SW480 (cell line): ENCODE measurements around the gene GSN.
"Not testable (repeated sequence)": the region's sequence is repeated elsewhere in the genome, so short reads cannot be mapped to it uniquely, and the experiment has no call there.

ENCODE experiments used
- DNase-seq: peaks from one replicate; pipeline ENCODE4 v3.0.0-alpha.2; 2016; ENCODE audit warnings: low spot score

Gene GSN

DNA sequence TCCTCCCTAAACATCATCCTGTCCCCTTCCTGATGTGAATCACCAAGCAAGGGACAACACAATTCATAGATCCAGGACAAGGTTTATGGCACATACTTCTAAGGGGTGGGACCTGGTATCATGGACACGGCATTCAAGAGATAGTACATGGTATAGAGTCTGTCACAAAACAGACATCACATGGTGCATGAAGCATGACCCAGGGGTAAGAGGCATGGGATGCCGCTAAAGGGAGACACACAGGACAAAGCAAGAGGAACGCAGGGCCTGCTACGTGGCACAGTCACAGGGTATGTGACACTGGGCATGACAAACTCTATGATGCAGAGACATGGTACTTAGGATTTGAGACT is 20.7 kb downstream of the GSN start:
- peak; percentile 74 for DNase-seq

GRCh38 chr9:121289026-121289771 is 21.2 kb downstream of the GSN start:
- peak; percentile 63 for DNase-seq

DNA sequence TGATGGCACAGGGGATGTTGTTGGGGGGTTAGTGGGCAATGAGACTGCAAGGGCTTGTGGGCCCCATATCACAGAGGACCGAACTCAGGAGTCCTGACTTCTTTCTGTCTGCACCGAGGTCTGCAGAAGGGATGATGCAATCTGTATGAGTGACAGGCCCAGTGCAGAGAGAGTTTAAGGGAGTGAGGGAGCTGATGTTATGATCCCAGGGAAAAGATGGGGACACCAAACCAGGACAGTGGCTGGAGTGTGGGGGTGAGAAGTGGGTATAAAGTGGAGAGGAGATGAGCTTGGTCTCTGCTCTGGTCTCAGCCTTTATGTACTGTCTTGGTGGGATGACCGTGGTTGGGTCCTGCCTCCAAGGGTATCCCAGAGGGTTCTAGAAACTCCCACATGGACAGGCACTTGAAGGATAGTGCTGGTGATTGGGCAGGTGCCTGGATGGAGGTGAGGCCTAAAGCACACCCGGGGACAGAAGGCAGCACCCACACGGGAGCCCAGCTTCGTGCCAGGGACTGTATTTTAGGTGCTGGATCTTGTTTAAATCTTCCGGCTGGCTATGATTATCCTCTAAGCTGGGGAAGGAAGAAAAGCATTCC is 21.9 kb downstream of the GSN start:
- no peak for DNase-seq

DNA sequence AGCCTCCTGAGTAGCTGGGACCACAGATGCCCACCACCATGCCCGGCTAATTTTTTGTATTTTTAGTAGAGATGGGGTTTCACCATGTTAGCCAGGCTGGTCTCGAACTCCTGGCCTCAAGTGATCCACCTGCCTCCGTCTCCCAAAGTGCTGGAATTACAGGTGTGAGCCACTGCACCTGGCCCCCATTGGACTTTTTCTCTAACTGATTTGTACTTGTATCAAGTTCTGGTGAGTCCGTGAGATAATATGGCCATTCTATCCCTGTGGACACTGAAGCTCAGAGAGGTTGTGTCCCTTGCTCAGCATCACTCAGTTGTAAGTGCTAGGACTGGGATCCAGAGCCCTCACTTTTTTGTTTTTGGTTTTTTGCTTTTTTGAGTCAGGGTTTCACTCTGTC is 23.6 kb downstream of the GSN start:
- not testable (repeated sequence) for DNase-seq

DNA sequence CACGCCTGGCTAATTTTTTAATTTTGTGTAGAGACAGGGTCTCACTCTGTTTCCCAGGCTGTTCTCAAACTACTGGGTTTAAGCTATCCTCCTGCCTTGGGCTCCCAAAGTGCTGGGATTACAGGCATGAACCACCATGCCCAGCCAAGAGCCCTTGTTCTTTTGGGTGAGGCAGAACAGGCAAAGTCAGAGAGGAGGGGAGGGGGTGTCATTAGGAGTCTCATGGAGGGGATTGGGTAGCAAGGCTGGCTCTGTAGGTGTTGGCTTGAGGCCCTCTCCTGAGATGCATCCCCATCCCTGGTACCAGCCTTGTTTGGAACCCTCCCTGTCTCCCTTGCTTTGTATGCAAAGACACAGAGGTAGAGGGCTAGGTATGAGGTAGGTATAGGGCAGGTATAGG is 24.1 kb downstream of the GSN start:
- DNase-seq, result no peak

DNA sequence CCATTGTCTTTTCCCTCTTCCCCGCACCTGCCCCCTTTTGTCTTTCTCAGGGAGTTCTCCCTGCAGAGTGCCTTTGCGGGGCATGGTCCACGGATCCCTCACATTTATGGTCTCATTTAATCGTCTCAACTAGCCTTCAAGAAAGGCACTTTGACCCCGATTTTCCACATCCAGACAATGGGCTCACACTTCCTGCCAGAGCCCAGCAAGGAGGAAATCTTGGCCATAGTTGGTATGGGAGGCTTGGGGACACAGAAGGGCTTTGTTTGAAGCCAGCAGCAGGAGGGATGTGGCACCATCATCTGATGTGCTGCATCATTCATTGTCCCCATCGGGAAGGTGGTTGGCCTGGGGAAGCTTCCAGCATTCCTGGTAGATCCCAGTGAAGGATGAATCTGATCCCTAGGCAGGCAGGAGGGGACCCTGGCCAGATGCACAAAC is 24.9 kb downstream of the GSN start:
- DNase-seq, result no peak

GRCh38 chr9:121294151-121294743 is 26.3 kb downstream of the GSN start:
- no peak for DNase-seq

DNA sequence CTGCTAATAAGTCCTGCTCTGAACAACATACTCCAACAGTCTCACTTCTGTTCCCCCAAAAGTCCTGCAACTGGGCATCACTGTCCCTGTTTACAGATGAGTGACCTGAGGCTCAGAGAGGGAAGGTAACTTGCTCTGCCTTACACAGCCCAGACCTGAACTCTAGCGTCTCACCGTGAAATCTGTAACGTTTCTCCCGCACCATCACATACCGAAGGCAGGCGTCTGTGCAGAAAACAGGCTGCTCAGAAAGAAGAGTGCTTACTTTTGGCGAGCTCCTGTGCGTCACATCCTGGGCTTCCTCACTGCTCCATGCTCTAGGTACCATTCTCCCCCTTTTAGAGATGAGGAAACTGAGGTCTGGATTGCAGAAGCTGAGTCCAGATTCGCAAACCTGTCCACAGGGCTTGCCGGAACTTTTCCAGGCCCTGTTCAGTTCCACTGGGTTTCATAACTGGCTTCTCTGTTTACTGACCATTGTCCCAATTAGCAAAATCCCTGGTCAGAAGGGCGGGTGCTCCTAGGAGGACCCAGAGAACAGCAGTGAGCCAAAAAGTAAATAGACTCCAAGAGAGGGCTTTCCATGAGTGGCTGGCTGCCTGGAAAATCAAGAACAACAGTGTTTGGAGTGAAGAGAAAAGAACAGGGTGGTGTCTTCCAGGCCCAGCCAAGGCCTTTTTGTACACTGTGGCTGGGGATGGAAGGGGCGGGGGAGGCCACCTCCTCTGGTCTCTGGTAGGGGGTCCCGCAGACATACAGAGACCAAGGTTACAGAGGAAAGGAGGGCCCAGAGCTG is 27.1 kb downstream of the GSN start:
- no peak for DNase-seq

- DNase-seq, result no peak
These were observed 27.8 kb downstream of the GSN start for GRCh38 chr9:121295662-121296191.

GRCh38 chr9:121296213-121297127 is 28.5 kb downstream of the GSN start:
- DNase-seq, result no peak

DNA sequence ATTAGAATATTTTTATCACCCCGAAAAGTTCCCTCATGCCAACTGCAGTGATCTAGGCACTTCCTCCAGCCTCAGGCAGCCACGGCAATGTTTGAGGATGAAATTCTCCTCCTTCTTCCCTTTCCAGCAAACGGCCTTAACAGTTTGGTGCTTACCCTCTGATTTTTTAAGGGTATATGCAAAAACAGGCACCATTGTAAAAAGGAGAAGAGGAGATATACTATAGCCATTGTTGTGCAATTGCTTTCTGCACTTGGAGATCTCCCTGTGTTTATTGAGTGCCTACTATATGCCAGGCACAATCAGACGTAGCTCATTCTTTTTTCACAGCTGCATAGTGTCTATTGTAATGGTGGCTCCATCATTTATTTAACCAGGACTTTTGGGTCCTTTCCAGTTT is 29.4 kb downstream of the GSN start:
- DNase-seq, result no peak

DNA sequence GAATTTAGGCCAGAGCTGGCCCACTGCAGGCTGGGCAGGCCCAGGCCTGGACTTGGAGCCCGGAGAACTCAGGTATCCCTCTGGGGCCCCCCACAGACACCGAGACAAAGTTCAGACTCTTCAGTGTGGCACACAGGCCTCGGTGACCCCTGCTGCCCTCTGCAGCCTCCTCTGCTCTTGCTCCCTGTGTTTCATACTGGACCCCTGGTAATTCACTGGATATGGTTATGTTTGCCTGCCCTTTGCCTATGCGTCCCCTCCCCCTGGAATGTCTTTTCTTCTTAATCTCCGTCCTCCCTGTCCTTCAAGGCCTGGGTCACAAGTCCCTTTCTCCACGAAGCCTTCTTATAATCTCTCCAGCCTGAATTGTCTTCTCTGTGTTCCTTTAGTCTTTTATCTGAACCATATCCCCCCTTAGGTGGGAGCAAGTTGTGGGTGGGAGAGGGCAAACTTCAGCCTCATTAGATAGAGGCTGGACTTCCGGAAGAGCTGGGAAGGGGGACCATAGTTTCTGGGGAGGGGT is 30.1 kb downstream of the GSN start:
- DNase-seq, result no peak

DNA sequence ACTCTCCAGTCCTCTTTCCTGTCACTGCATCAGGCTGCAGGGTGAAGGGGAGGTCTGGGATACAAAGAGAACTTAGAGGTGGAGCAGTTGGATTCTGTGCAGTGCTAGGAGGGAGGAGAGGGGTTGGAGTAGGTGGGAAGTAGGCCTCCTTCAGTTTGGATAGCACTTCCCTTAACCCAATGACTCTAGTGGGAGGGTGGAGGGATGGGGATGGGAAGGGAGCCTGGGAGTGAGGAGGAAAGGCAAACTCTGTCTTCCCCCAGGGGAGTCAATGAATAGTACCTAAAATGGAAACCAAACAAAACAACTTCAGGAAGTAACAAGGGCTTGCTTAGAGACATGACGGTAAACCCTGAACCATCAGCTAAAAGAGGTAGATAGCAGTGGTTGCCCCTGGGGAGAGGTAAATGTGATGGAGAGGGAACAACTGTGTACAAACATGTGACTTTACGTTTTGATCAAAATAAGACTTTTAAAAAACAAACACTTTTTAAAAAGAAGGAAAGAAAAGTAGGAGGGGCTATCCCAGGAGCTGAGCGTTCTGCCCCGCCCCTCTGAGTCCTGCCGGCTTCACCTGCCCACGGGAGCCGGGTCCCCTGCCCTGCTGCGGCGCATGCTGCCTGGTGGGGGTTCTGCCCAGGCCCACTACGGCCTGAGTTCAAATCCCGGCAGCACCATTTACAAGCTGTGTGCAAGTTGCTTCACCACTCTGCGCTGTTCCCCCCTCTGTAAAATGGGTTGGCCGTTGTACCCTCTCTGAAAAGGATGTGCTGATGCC is 30.9 kb downstream of the GSN start:
- DNase-seq, result no peak

DNA sequence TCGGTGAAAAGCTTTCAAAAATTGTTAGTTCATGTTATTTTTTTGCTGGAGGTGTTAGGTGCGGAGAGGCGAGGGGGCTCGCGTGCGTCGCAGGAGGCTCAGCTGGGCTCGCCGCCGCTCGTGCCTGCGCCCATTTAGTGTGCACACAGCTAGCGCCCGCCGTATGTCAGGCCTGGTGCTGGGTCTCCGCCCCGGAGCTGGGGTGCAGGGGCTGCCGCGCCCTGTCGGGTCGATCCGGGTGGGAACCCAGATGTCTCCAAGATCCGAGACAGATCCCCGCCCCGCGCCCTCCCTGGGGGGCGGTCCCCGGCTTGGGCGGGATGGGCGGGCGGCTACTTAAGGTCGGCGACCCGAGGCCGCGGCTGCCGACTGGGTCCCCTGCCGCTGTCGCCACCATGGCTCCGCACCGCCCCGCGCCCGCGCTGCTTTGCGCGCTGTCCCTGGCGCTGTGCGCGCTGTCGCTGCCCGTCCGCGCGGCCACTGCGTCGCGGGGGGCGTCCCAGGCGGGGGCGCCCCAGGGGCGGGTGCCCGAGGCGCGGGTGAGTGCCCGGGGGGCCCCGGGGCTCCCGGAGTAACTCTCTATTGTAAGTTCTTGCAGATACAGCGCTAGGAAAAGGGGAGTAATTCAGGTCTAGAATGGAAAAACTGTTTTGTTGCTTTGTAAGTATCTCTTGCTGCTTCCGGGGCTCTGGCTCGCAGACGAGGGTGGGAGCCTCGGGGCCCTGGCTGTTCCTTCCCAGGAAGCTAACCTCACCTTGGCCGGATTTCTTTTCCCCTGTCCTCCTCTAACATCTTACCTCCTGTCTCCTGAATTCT is 31.7 kb downstream of the GSN start:
- peak; percentile 36 for DNase-seq

DNA sequence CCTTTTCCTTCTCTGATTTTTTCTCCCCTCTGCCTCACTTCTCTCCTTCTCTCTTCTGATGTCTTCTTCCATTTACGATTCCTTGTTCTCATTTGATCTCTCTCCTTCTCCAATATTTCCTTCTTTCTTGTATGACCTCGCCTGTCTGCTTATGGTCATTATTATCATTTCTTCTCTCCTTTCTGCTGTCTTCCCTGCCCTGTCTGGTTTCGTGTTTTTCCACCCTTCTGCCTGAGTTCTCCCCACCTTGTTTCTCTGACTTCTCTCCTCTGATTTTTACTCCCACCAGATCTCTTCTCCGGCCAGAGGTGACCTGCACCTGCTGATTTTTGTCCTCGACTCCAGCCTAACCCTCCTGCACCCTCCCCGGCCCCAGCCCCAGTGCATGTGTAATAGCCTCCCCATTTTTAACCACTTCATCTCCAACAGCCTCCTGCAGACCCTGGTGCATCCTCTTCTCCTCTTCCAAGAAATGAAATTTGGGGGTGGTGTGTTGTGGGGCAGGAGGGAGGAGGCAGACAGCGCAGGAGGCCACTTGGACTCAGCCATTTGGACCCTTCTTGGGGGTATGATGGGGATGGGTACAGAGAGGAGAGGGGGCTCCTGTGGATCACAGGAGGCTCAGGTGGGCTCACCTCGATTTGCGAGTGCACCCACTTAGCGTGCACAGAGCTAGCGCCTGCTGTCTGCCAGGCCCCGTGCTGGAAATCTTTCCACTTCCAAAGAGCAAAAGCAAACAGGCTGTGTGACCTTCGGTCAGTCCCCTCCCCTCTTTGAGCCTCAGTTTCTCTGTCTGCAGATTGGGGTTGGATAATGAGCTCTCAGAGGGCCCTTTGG is 32.5 kb downstream of the GSN start:
- DNase-seq, result no peak

DNA sequence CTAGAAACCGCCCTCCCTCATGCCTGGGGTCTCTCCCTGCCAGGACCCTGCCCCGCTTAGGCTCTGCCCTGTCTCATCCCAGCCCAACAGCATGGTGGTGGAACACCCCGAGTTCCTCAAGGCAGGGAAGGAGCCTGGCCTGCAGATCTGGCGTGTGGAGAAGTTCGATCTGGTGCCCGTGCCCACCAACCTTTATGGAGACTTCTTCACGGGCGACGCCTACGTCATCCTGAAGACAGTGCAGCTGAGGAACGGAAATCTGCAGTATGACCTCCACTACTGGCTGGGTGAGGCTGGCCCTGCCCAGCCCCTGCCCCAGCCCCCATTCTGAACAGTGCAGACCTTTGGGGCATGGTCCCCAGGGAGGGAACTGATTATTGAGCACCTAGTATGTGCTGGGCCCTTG is 33.9 kb downstream of the GSN start:
- DNase-seq, result no peak

DNA sequence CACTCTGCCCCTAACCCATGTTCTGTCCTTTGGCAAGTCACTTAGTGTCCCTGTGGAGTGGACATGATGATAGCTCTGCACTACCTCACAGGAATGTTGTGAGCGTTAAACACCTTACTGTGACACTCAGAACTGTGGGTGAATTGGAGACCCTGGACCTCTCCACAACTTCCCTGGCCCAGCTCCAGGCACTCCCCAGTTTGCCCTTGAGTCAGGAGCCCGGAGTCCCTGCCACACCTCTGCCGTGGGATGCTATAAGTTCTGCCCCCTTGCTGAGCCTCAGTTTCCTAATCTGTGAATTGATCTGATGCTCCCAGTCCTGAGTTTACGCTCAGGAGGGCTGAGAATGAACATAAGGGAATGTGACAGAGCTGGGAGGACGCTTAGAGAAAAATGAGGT is 34.4 kb downstream of the GSN start:
- DNase-seq, result no peak

DNA sequence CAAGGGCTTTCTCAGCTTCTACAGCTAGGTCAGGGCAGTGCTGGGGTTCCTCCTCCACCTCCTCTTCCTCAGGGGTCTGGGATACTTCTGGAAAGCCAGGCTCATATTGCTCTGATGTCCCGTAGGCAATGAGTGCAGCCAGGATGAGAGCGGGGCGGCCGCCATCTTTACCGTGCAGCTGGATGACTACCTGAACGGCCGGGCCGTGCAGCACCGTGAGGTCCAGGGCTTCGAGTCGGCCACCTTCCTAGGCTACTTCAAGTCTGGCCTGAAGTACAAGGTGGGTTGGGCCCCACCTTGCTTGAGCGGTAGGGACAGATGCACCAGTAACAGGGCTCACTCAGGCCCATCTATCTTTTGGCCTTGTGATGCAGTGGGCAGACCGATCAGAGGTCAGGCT is 34.8 kb downstream of the GSN start:
- no peak for DNase-seq
